ENCODE measurements around the gene ABLIM3. TPM values are rescaled to one million over a fixed set of nuclear protein-coding genes. Genes with fewer than 3 reads are reported as not detected.

Gene ABLIM3
- polyA plus RNA-seq, 1 of the 3 experiments (the other 2 are of a cell fraction), result 5.9 TPM

DNA sequence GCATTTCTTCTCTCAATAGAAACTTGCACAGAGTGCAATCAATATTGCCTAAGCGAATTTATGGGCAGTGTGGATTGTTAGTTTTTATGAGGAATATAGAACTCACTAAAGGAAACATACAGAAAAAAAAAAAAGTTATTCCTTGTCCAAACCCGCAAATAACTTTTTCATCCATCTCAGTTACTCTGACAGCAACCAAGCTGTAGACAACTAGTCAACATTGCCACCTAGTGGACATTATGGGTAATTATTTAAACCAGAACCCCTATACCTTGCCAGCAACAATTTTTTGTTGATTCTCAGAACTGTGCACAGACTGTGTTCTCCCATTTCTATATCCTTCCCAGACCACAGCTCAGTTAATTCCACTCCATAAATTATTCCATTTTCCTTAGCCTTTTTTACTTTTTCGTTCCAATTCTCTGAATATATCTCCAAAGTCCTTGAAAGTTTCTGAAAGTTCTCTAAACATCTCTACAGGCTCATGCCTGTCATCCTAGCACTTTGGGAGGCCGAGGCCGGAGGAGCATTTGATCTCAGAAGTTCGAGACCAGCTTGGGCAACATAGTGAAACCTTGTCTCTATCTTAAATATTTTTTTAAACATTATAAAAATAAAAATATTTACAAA is 127.8 kb downstream of the ABLIM3 start (continued):
- TF ChIP-seq, protein P1, sequence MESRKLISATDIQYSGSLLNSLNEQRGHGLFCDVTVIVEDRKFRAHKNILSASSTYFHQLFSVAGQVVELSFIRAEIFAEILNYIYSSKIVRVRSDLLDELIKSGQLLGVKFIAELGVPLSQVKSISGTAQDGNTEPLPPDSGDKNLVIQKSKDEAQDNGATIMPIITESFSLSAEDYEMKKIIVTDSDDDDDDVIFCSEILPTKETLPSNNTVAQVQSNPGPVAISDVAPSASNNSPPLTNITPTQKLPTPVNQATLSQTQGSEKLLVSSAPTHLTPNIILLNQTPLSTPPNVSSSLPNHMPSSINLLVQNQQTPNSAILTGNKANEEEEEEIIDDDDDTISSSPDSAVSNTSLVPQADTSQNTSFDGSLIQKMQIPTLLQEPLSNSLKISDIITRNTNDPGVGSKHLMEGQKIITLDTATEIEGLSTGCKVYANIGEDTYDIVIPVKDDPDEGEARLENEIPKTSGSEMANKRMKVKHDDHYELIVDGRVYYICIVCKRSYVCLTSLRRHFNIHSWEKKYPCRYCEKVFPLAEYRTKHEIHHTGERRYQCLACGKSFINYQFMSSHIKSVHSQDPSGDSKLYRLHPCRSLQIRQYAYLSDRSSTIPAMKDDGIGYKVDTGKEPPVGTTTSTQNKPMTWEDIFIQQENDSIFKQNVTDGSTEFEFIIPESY (IDR thresholded peaks at IDR 0.05; ENCODE audit: borderline replicate concordance, low read depth), result no peak
- peak; percentile 67 for TF ChIP-seq RAD21 (IDR thresholded peaks at IDR 0.05; ENCODE audit: low read length)

DNA sequence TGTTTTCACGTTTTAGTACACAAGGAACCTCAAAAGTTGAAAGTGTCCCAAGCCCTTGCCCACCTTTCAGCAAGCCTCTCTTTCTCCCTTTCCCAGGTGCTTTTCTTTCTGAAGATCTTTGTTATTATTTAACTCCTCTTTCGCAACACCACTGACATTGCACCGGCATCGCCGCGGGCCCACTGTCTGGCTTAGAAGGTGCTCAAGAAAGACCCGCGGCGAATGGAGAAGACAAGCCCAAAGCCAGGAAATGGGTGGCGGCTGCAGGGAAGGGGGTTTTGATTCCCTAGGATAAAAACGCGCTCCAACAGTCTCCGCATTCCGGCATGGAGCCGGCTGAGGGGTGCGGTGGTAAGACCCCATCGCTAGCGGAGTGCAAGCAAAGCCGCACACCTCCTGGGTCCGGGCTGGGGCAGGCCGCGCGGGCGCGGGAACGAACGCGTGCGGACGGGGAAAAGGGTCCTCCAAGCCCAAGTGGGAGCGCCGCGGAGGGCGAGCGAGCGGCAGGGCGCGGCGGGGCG is 130.0 kb downstream of the ABLIM3 start:
- H3K27me3 ChIP-seq (ENCODE audit: insufficient read depth), result no peaks in the 10 kb centered on the region
- H3K79me2 ChIP-seq (ENCODE audit: insufficient read depth), result no peaks in the 10 kb centered on the region
- H3K9me3 ChIP-seq, result no peaks in the 10 kb centered on the region
- no peaks in the 10 kb centered on the region for H3K36me3 ChIP-seq (replicated peaks in 1 of 2; ENCODE audit: control insufficient read depth in 1 of 2, insufficient read depth in 2 of 2, low read length in 1 of 2)
- H4K20me1 ChIP-seq (ENCODE audit: insufficient read depth), result no peaks in the 10 kb centered on the region
- H3K9me2 ChIP-seq, result no peaks in the 10 kb centered on the region
- H3K27ac ChIP-seq (ENCODE audit: low read depth in 2 of 2, low read length in 1 of 2), result no peak overlapping the region
- H3K4me2 ChIP-seq, result peak overlapping the region; percentile 86
- TF ChIP-seq JUND (IDR thresholded peaks at IDR 0.05), result no peak
- peak overlapping the region; percentile 94 for H2AFZ ChIP-seq (ENCODE audit: low read depth)
- no peak for DNase-seq
- ChIA-PET CTCF (interaction anchor here (2.9 to 3.3 kb wide), 2 partner anchors 130 to 156 kb away, joined by 12 to 25 read pairs; partner anchors contain the start of gene ABLIM3), POLR2A (no interaction called here)
- peaks cover 0 to 4% of the 10 kb centered on the region in 2 experiments; a peak in 1 of 4 replicates for H3K4me1 ChIP-seq (ENCODE audit: control insufficient read depth in 1 of 2, insufficient read depth in 2 of 2, low read depth in 1 of 2, low read length in 1 of 2)
- H3K9ac ChIP-seq, result no peak overlapping the region; the same call in 1 of the 2 replicates
- WGBS (ENCODE audit: low lambda C conversion rate), result 21% methylated on average over 39 of the region's 40 CpGs
- H3F3A ChIP-seq (replicated peaks; ENCODE audit: insufficient read depth), result no peaks in the 10 kb centered on the region
- H3K4me3 ChIP-seq (ENCODE audit: low read depth in 2 of 2, low read length in 1 of 2), result peak overlapping the region; percentile 66 to 72

DNA sequence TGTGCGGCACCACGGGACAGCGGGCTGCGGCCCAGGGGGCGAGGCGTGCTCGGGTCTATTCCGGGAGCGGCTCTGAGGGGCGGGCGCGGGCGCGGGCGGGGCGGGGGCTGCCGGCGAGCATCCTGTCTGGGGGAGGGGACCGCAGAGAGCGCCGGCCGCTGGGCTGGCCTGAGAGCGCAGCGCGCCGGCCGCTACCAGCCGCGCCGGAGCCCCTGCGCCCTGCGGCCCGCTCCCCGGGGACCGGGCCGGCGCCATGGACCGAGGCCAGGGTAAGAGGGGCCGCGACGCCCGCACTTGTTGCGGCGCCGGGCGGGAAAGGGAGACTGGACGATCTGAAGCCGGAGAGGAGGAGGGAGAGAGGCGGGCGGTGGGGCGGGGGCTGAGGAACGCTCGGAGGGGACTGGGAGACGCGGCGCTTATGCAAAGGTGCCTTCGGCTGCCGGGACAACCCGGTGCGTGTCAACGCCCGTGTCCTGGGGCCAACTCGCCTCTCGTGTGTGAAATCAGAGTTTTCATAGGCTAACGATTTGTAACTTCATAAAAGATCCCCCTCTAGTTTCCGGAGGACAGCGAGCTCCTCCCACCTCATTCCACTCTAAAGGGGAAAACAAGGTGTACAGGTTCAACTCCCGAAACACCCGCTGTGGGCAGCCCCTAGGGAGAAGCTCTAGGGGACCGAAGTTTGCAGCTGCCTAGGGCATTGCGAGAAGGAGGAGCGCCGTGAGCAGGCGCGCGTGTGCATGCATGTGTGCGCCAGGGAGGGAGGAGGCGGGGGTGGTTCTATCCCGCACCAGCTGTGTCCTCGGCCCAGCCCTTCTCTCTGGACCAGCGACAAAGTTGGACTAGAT is 130.6 kb downstream of the ABLIM3 start, which contains the start of gene AFAP1L1:
TSS of gene AFAP1L1 (plus strand) at position 144 of the 848 bp plus-strand sequence. CDS start at position 254, 110 bp downstream.
- no peaks in the 10 kb centered on the region for H4K20me1 ChIP-seq (ENCODE audit: insufficient read depth)
- no peaks in the 10 kb centered on the region for H3F3A ChIP-seq (replicated peaks; ENCODE audit: insufficient read depth)
- H3K4me1 ChIP-seq (ENCODE audit: control insufficient read depth in 1 of 2, insufficient read depth in 2 of 2, low read depth in 1 of 2, low read length in 1 of 2), result peaks cover 0 to 4% of the 10 kb centered on the region in 2 experiments; a peak in 1 of 4 replicates
- no peaks in the 10 kb centered on the region for H3K9me2 ChIP-seq
- H3K27me3 ChIP-seq (ENCODE audit: insufficient read depth), result no peaks in the 10 kb centered on the region
- DNase-seq, result peak; percentile 89
- no peaks in the 10 kb centered on the region for H3K9me3 ChIP-seq
- POLR2A ChIA-PET, result no interaction called here
- CTCF ChIA-PET, result interaction anchor here (0.6 to 1.0 kb wide), 5 partner anchors 11 to 162 kb away, joined by 3 to 5 read pairs (median 3); no protein-coding TSS in a partner anchor
- no peaks in the 10 kb centered on the region for H3K36me3 ChIP-seq (replicated peaks in 1 of 2; ENCODE audit: control insufficient read depth in 1 of 2, insufficient read depth in 2 of 2, low read length in 1 of 2)
- 4% methylated on average over 41 of the region's 81 CpGs for WGBS (ENCODE audit: low lambda C conversion rate)
- H3K27ac ChIP-seq (ENCODE audit: low read depth in 2 of 2, low read length in 1 of 2), result no peak within 1 kb of the TSS; a peak in 1 of 4 replicates
- peak within 1 kb of the TSS; percentile 86 for H3K4me2 ChIP-seq
- H3K9ac ChIP-seq, result peak within 1 kb of the TSS; percentile 70; the same call in 1 of the 2 replicates
- H3K4me3 ChIP-seq (ENCODE audit: low read depth in 2 of 2, low read length in 1 of 2), result peak within 1 kb of the TSS; percentile 66 to 72
- no peaks in the 10 kb centered on the region for H3K79me2 ChIP-seq (ENCODE audit: insufficient read depth)
- H2AFZ ChIP-seq (ENCODE audit: low read depth), result peak within 1 kb of the TSS; percentile 94
- no peak for TF ChIP-seq RCOR1 (IDR thresholded peaks at IDR 0.05; ENCODE audit: low read length)
- no peak for TF ChIP-seq GABPA (IDR thresholded peaks at IDR 0.05; ENCODE audit: low read depth)
- TF ChIP-seq POLR2AphosphoS5 (IDR thresholded peaks at IDR 0.05; ENCODE audit: low read depth, low read length), result no peak
- TF ChIP-seq NFIC (IDR thresholded peaks at IDR 0.05; ENCODE audit: borderline replicate concordance), result no peak
- TF ChIP-seq, protein P2, sequence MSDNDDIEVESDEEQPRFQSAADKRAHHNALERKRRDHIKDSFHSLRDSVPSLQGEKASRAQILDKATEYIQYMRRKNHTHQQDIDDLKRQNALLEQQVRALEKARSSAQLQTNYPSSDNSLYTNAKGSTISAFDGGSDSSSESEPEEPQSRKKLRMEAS (IDR thresholded peaks at IDR 0.05; ENCODE audit: low read depth), result peak; percentile 71; the same call in 1 of the 2 replicates
- TF ChIP-seq RFX5 (IDR thresholded peaks at IDR 0.05; ENCODE audit: low read length), result no peak
- no peak for TF ChIP-seq SMC3 (IDR thresholded peaks at IDR 0.05; ENCODE audit: low read depth, low read length)
- no peak for TF ChIP-seq TAF1 (IDR thresholded peaks at IDR 0.05; ENCODE audit: borderline replicate concordance, low read depth, low read length)
- no peak; the same call in 1 of the 2 replicates for TF ChIP-seq SIN3A (IDR thresholded peaks at IDR 0.05; ENCODE audit: borderline replicate concordance, low read depth, low read length)
- no peak for TF ChIP-seq TCF12 (IDR thresholded peaks at IDR 0.05)
- TF ChIP-seq, protein P3, sequence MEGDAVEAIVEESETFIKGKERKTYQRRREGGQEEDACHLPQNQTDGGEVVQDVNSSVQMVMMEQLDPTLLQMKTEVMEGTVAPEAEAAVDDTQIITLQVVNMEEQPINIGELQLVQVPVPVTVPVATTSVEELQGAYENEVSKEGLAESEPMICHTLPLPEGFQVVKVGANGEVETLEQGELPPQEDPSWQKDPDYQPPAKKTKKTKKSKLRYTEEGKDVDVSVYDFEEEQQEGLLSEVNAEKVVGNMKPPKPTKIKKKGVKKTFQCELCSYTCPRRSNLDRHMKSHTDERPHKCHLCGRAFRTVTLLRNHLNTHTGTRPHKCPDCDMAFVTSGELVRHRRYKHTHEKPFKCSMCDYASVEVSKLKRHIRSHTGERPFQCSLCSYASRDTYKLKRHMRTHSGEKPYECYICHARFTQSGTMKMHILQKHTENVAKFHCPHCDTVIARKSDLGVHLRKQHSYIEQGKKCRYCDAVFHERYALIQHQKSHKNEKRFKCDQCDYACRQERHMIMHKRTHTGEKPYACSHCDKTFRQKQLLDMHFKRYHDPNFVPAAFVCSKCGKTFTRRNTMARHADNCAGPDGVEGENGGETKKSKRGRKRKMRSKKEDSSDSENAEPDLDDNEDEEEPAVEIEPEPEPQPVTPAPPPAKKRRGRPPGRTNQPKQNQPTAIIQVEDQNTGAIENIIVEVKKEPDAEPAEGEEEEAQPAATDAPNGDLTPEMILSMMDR (IDR thresholded peaks at IDR 0.05), result no peak
- TF ChIP-seq, protein P1 (IDR thresholded peaks at IDR 0.05; ENCODE audit: borderline replicate concordance, low read depth), result no peak
- TF ChIP-seq RXRA (IDR thresholded peaks at IDR 0.05; ENCODE audit: borderline replicate concordance, low read depth), result no peak
- no peak for TF ChIP-seq EP300 (IDR thresholded peaks at IDR 0.05; ENCODE audit: borderline replicate concordance in 1 of 2, low read depth in 1 of 2, low read length in 1 of 2)
- TF ChIP-seq YY1 (IDR thresholded peaks at IDR 0.05; ENCODE audit: low read depth), result no peak
